ENCODE measurements around the gene FSTL3. TPM values are rescaled to one million over a fixed set of nuclear protein-coding genes. Genes with fewer than 3 reads are reported as not detected.

Gene FSTL3
- total and polyA plus RNA-seq, 12 donors, result 87.4 to 464 (median 176) TPM

- H3K27me3 ChIP-seq, result no peaks in the 10 kb centered on the region
- H3K4me1 ChIP-seq (replicated peaks in 1 of 2), result peaks cover 21 to 30% of the 10 kb centered on the region in 2 donors
- no peaks in the 10 kb centered on the region for H3K36me3 ChIP-seq (replicated peaks in 1 of 2)
- H3K9me3 ChIP-seq (replicated peaks in 1 of 3), result no peaks in the 10 kb centered on the region
- peak overlapping the region; percentile 30 to 95 (median 86) for H3K27ac ChIP-seq
- peak; percentile 70 to 86 (median 79) for DNase-seq
- TF ChIP-seq POLR2A (IDR thresholded peaks at IDR 0.05), result peak in 1 of 2 donors; percentile 45
- no peak for TF ChIP-seq CTCF (IDR thresholded peaks at IDR 0.05)
- peak overlapping the region in 1 of 4 donors; percentile 51 for H3K4me3 ChIP-seq
- 0 to 15% (median 7%) methylated on average over 3 to 54 of the region's 54 CpGs for WGBS, 4 donors
- intact Hi-C loops (cut with DNase I), result no loop called here
Measured at GRCh38 chr19:718991-719512, 42.9 kb downstream of the FSTL3 start.

DNA sequence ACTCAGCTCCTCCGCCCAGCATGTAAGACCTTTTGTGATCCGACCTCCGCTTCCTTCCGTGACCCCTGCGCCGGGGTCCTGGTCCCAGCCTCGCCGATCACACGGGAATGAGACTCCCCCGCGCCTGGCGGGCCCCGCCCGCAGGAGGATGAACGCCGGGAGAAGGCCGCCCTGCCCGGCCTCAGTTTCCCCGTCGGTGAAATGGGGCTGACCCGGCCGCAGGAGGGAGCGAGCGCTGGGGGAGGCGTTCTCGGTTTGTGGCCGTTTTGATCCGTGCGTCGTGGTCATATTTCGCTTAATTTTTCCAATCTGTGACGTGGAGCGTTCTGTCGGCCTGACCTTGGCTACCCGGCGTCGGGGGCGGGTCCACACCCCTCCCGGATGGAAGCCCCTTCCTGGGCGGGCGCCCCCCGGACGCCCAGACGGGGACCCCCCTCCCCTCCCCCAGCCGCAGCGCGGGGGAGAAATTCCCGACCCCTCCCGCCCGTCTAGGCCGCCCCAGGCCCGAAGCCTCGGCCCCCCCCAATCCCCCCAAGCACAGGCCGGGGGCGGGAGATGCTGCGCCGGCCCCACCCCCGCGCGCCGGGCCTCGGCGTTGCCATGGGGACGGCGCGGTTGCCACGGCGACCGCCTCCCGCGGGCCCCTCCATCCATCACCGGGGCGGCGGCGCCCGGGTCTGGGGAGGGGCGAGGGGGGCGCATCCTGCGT lies 43.6 kb downstream of the FSTL3 start:
- WGBS, 4 donors, result 3 to 64% (median 9%) methylated on average over 5 to 79 of the region's 79 CpGs
- Histone ChIP-seq H3K36me3 (replicated peaks in 1 of 2) (no peaks in the 10 kb centered on the region), H3K27ac (peak overlapping the region in 4 of 5 donors; percentile 52 to 95 (median 90)), H3K9me3 (replicated peaks in 1 of 3) (no peaks in the 10 kb centered on the region), H3K27me3 (no peaks in the 10 kb centered on the region), H3K4me1 (replicated peaks in 1 of 2) (peaks cover 21 to 30% of the 10 kb centered on the region in 2 donors), H3K4me3 (peak overlapping the region in 1 of 4 donors; percentile 51)
- peak in 4 of 7 donors; percentile 50 to 58 (median 55) for DNase-seq
- intact Hi-C loops (cut with DNase I), result no loop called here
- TF ChIP-seq CTCF (IDR thresholded peaks at IDR 0.05) (no peak), POLR2A (IDR thresholded peaks at IDR 0.05) (no peak)

- TF ChIP-seq CTCF (IDR thresholded peaks at IDR 0.05) (no peak), POLR2A (IDR thresholded peaks at IDR 0.05) (peak in 1 of 2 donors; percentile 22)
- H3K9me3 ChIP-seq (replicated peaks in 1 of 3), result no peaks in the 10 kb centered on the region
- peak overlapping the region in 3 of 5 donors; percentile 66 to 95 (median 79) for H3K27ac ChIP-seq
- WGBS, 4 donors, result 15 to 43% (median 26%) methylated on average over 2 to 51 of the region's 58 CpGs
- no peaks in the 10 kb centered on the region for H3K27me3 ChIP-seq
- H3K4me3 ChIP-seq, result peak overlapping the region in 1 of 4 donors; percentile 51
- intact Hi-C loops (cut with DNase I), result no loop called here
- peak in 4 of 7 donors; percentile 46 to 68 (median 55) for DNase-seq
- no peaks in the 10 kb centered on the region for H3K36me3 ChIP-seq (replicated peaks in 1 of 2)
- H3K4me1 ChIP-seq (replicated peaks in 1 of 2), result peaks cover 21 to 30% of the 10 kb centered on the region in 2 donors
Measured at GRCh38 chr19:720345-721160, 44.4 kb downstream of the FSTL3 start.

GRCh38 chr19:722553-723101 lies 46.4 kb downstream of the FSTL3 start:
- Histone ChIP-seq H3K4me3 (no peak overlapping the region), H3K27ac (peak overlapping the region in 2 of 5 donors; percentile 21 to 58), H3K27me3 (no peaks in the 10 kb centered on the region), H3K36me3 (replicated peaks in 1 of 2) (no peaks in the 10 kb centered on the region), H3K4me1 (replicated peaks in 1 of 2) (peaks cover 21 to 30% of the 10 kb centered on the region in 2 donors), H3K9me3 (replicated peaks in 1 of 3) (no peaks in the 10 kb centered on the region)
- peak in 4 of 7 donors; percentile 13 to 71 (median 41) for DNase-seq
- TF ChIP-seq CTCF (IDR thresholded peaks at IDR 0.05), result no peak
- TF ChIP-seq POLR2A (IDR thresholded peaks at IDR 0.05), result no peak
- intact Hi-C loops (cut with DNase I), result no loop called here
- WGBS, 4 donors, result 55 to 88% (median 60%) methylated on average over 6 to 17 of the region's 17 CpGs
